ENCODE measurements around the gene APH1A. TPM values are rescaled to one million over a fixed set of nuclear protein-coding genes. Genes with fewer than 3 reads are reported as not detected.

APH1A gene
- total RNA-seq, 2 experiments from 2014 or later: 62.4 to 89.3 TPM

Other genes with a start within 250 kb of the APH1A start
- 10 to 100 TPM; 18.5 to 20.6 TPM for gene VPS45, start 201.2 kb downstream of the APH1A start, total RNA-seq
- 10 to 100 TPM; 13.2 TPM for gene PLEKHO1, start 119.1 kb downstream of the APH1A start, total RNA-seq
- 100 to 1,000 TPM; 176 to 212 TPM for gene ANP32E, start 32.9 kb downstream of the APH1A start, total RNA-seq
- not detected for gene CA14, start 11.2 kb downstream of the APH1A start, total RNA-seq
- gene C1orf54, start 3.8 kb upstream of the APH1A start, total RNA-seq: 1 to 10 TPM in 1 of 2 experiments, under 1 TPM in 1; 0.50 to 1.2 TPM
- gene CIART, start 13.5 kb upstream of the APH1A start, total RNA-seq: 1 to 10 TPM; 5.9 to 6.0 TPM
- 100 to 1,000 TPM in 1 of 2 experiments, 10 to 100 TPM in 1; 86.4 to 111 TPM for gene MRPS21, start 24.8 kb upstream of the APH1A start, total RNA-seq
- gene PRPF3, start 52.5 kb upstream of the APH1A start, total RNA-seq: 10 to 100 TPM; 71.4 to 84.4 TPM
- 10 to 100 TPM; 24.4 to 32.2 TPM for gene RPRD2, start 95.1 kb upstream of the APH1A start, total RNA-seq
- 10 to 100 TPM; 43.8 to 58.6 TPM for gene TARS2, start 218.4 kb upstream of the APH1A start, total RNA-seq
- 1 to 10 TPM in 1 of 2 experiments, under 1 TPM in 1; 0.96 to 1.2 TPM for gene ECM1, start 239.1 kb upstream of the APH1A start, total RNA-seq
- under 1 TPM in 1 of 2 experiments, not detected in 1; 0.34 TPM for gene FALEC, start 246.7 kb upstream of the APH1A start, total RNA-seq

Measured in activated CD4-positive, alpha-beta T cell treated with anti-CD3 and anti-CD28 coated beads for 36 hours (primary cell).